Caco-2 (cell line): ENCODE data around the gene SPTBN1. TPM values are rescaled to one million over a fixed set of nuclear protein-coding genes. Genes with fewer than 3 reads are reported as not detected.

Source experiments
- BruUV-seq: library from RNA; stranded (reverse); fragments of 400-500 nt; replicated peaks from 2 replicates; lab custom pipeline; 2021; lab: Mats Ljungman, UMichigan
- CTCF ChIA-PET: fragments of 300-600 bp; sonication (Branson Sonifier 250); formaldehyde crosslinking; loops from one replicate; lab custom pipeline; 2022; ENCODE audit warnings: antibody characterized with exemption; lab: Charles Lee
- POLR2A ChIA-PET: fragments of 300-600 bp; sonication (Branson Sonifier 250); formaldehyde crosslinking; loops from one replicate; lab custom pipeline; 2022; ENCODE audit warnings: antibody characterized with exemption; lab: Charles Lee
- DNase-seq, 2 experiments: peaks; one replicate each; pipeline versions ENCODE4 v3.0.0 to v3.0.0-alpha.2; 2020 to 2022
- H3K27me3 ChIP-seq: replicated peaks from 2 replicates; pipeline ENCODE4 v1.6.0; 2011; ENCODE audit warnings: low read length; ENCODE audit not compliant: control insufficient read depth, insufficient read depth
- H3K36me3 ChIP-seq: 2 replicates; pipeline ENCODE4 v1.5.1; 2011; ENCODE audit warnings: low read length; ENCODE audit not compliant: control insufficient read depth, insufficient read depth
- H3K4me1 ChIP-seq: fragments of 250-450 bp; sonication (Bioruptor Pico); 2 replicates; pipeline ENCODE4 v1.5.1; 2020; ENCODE audit warnings: mild to moderate bottlenecking
- H3K4me3 ChIP-seq: 2 replicates; pipeline ENCODE4 v1.5.1; 2011; ENCODE audit warnings: low read depth, mild to moderate bottlenecking, control low read depth, low read length
- H3K9me3 ChIP-seq: fragments of 250-450 bp; sonication (Bioruptor Pico); 2 replicates; pipeline ENCODE4 v1.5.1; 2020; ENCODE audit warnings: mild to moderate bottlenecking, moderate library complexity
- H3K27ac Mint-ChIP-seq: one replicate; pipeline ENCODE4 v1.8.0; 2022; ENCODE audit warnings: mixed read lengths; ENCODE audit not compliant: unreplicated experiment
- H3K27me3 Mint-ChIP-seq: one replicate; pipeline ENCODE4 v1.8.0; 2022; ENCODE audit warnings: mixed read lengths; ENCODE audit not compliant: insufficient read depth, unreplicated experiment
- H3K36me3 Mint-ChIP-seq: one replicate; pipeline ENCODE4 v1.8.0; 2022; ENCODE audit warnings: mild to moderate bottlenecking, mixed read lengths; ENCODE audit not compliant: insufficient read depth, unreplicated experiment
- H3K4me1 Mint-ChIP-seq: one replicate; pipeline ENCODE4 v1.8.0; 2022; ENCODE audit warnings: low read depth, mixed read lengths; ENCODE audit not compliant: unreplicated experiment
- H3K4me3 Mint-ChIP-seq: one replicate; pipeline ENCODE4 v1.8.0; 2022; ENCODE audit warnings: mild to moderate bottlenecking, moderate library complexity, mixed read lengths; ENCODE audit not compliant: unreplicated experiment
- H3K9me3 Mint-ChIP-seq: one replicate; pipeline ENCODE4 v1.8.0; 2022; ENCODE audit warnings: mixed read lengths; ENCODE audit not compliant: unreplicated experiment
- intact Hi-C: fragments of 100-400 bp; cut with micrococcal nuclease; formaldehyde crosslinking; loops from one replicate; pipeline ENCODE4 v1.10.0; 2022; ENCODE audit not compliant: unreplicated experiment
- total RNA-seq: library from RNA; stranded (reverse); gene quantifications from 2 replicates; pipeline ENCODE4 v1.2.3, GENCODE V29; 2022
- TF ChIP-seq, protein P1 (sequence below), 2 experiments: fragments of 200-600 bp in 1 of 2; IDR thresholded peaks; 1 replicate in 1 of 2; 2 replicates in 1 of 2; pipeline versions ENCODE4 v1.5.1 to v1.8.0; 2011 to 2022; ENCODE audit warnings: antibody characterized with exemption in 1 of 2, control low read depth in 1 of 2, inconsistent platforms in 1 of 2, low read depth in 1 of 2, low read length in 1 of 2, mild to moderate bottlenecking in 1 of 2, moderate library complexity in 1 of 2; ENCODE audit not compliant: insufficient read depth in 1 of 2, severe bottlenecking in 1 of 2, unreplicated experiment in 1 of 2

SPTBN1 gene
- total RNA-seq, 1 experiment from 2014 or later, result 361 TPM

DNA sequence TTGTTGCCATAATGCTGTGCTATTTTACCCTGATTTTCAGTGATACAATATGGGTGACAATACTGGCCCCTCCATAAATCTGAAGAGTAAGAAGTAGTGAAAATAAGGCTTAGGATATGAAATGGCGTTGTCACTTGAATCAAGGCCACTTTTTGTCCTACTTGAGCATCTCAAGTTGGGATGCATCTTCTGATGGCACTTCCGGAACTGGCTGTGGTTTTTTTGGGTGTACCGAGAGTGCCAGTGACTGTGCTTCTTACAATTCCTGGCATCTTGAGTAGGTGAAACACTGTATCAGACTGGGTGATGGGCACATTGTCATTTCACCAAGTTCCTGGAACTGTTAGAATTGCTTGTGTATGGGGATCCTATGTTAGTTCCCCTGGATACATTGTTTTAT lies 214.9 kb downstream of the SPTBN1 start:
- Mint-ChIP-seq H3K4me1 (peaks cover 39% of the 10 kb centered on the region), H3K27me3 (no peaks in the 10 kb centered on the region), H3K9me3 (no peaks in the 10 kb centered on the region), H3K4me3 (peak overlapping the region; percentile 31), H3K27ac (no peak overlapping the region), H3K36me3 (peaks cover 96% of the 10 kb centered on the region)
- intact Hi-C loops, result no loop called here
- DNase-seq, result no peak
- Histone ChIP-seq H3K4me3 (no peak overlapping the region), H3K4me1 (peaks cover 48% of the 10 kb centered on the region), H3K27me3 (no peaks in the 10 kb centered on the region), H3K36me3 (peaks cover 11% of the 10 kb centered on the region), H3K9me3 (no peaks in the 10 kb centered on the region)
- CTCF ChIA-PET, result no interaction called here
- TF ChIP-seq, protein P1, sequence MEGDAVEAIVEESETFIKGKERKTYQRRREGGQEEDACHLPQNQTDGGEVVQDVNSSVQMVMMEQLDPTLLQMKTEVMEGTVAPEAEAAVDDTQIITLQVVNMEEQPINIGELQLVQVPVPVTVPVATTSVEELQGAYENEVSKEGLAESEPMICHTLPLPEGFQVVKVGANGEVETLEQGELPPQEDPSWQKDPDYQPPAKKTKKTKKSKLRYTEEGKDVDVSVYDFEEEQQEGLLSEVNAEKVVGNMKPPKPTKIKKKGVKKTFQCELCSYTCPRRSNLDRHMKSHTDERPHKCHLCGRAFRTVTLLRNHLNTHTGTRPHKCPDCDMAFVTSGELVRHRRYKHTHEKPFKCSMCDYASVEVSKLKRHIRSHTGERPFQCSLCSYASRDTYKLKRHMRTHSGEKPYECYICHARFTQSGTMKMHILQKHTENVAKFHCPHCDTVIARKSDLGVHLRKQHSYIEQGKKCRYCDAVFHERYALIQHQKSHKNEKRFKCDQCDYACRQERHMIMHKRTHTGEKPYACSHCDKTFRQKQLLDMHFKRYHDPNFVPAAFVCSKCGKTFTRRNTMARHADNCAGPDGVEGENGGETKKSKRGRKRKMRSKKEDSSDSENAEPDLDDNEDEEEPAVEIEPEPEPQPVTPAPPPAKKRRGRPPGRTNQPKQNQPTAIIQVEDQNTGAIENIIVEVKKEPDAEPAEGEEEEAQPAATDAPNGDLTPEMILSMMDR (IDR thresholded peaks at IDR 0.05; ENCODE audit: insufficient read depth in 1 of 2, low read depth in 1 of 2, low read length in 1 of 2, severe bottlenecking in 1 of 2, unreplicated experiment in 1 of 2), result no peak
- BruUV-seq, result no TSS peak
- POLR2A ChIA-PET, result no interaction called here

DNA sequence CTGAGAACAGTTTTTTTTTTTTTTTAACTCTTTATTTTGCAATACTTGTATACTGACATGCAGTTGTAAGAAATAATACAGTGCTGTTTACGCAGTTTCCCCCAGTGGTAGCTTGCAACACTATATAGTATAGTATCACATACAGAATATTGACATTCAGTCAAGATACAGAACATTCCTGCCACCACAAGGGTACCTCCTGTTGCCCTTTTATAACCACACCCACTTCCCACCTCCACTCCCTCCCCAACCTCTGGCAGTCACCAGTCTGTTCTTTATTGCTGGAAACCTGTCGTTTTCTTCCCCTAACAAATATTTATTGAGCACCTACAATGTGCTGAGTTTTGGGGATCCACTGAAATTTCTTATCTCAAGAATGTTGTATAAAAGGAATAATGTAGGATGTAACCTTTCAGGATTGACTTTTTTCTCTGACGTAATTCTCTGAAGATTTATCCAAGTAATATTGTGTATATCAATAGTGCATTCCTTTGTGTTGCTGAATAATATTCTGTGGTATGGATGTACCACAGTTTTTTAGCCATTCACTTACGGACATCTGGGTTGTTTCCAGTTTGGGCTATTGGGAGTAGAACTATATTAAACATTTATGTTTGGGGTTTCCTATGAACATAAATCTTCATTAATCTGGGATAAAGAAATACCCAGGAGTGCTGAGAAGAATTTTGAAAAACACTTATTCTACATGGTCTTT lies 215.9 kb downstream of the SPTBN1 start:
- ChIA-PET POLR2A (no interaction called here), CTCF (interaction anchor here (0.5 to 1.6 kb wide), 3 partner anchors 20 to 378 kb away, joined by 3 to 7 read pairs (median 5); partner anchors contain the start of gene RTN4)
- no peak overlapping the region for H3K4me3 ChIP-seq
- Mint-ChIP-seq H3K4me3 (no peak overlapping the region), H3K4me1 (peaks cover 32% of the 10 kb centered on the region), H3K27me3 (no peaks in the 10 kb centered on the region), H3K27ac (peak overlapping the region; percentile 47), H3K9me3 (no peaks in the 10 kb centered on the region), H3K36me3 (peaks cover 95% of the 10 kb centered on the region)
- H3K27me3 ChIP-seq, result no peaks in the 10 kb centered on the region
- DNase-seq, result no peak
- H3K36me3 ChIP-seq, result peaks cover 11% of the 10 kb centered on the region
- no peaks in the 10 kb centered on the region for H3K9me3 ChIP-seq
- no TSS peak for BruUV-seq
- TF ChIP-seq, protein P1 (IDR thresholded peaks at IDR 0.05; ENCODE audit: insufficient read depth in 1 of 2, low read depth in 1 of 2, low read length in 1 of 2, severe bottlenecking in 1 of 2, unreplicated experiment in 1 of 2), result no peak
- intact Hi-C loops, result no loop called here
- peaks cover 41% of the 10 kb centered on the region for H3K4me1 ChIP-seq

DNA sequence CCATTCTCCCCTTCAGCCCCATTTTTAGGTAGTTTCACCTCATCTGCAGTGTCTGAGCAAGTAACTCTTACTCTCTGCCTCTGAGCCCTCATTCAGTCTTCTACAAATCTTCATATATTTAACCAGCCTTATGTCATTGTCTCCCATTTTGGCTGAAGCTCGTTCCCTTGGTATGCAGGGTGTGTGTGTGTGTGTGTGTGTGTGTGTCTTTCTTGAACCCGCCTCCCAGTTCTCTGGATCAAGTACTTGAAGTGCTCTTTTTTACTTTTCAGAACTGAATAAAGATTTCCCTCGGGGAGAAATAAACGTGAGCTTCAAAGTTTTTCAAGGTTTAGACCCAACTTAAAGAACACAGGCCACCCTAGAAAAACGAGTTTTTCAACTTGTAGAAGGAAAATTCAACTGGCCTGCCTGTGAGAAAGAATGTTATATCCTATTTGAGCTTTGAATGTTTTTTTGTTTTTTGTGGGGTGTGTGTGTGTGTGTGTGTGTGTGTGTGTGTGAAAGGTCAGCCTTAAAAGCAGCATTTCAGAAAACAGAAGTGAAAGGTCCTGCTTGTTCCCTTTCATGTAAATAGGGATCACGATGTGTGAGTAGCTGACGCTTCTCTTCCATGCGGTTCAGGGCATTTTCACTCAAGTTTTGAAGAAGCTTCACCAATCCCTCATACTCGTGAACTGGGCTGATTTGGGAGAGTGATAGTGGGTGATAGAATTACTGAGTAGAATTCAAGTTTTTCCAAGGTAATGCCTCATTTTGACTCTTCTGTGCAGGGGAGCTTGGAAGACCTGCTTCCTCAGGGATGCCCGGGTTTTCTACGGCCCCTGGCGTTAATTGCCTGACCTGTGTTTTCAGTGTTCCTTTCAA lies 216.7 kb downstream of the SPTBN1 start:
- peaks cover 95% of the 10 kb centered on the region for H3K36me3 Mint-ChIP-seq
- Histone ChIP-seq H3K36me3 (peaks cover 9% of the 10 kb centered on the region; the same call in 1 of the 2 replicates), H3K4me3 (no peak overlapping the region), H3K4me1 (peaks cover 41% of the 10 kb centered on the region), H3K27me3 (no peaks in the 10 kb centered on the region), H3K9me3 (no peaks in the 10 kb centered on the region)
- intact Hi-C loops, result no loop called here
- H3K27ac Mint-ChIP-seq, result peak overlapping the region; percentile 47
- no peaks in the 10 kb centered on the region for H3K9me3 Mint-ChIP-seq
- TF ChIP-seq, protein P1 (IDR thresholded peaks at IDR 0.05; ENCODE audit: insufficient read depth in 1 of 2, low read depth in 1 of 2, low read length in 1 of 2, severe bottlenecking in 1 of 2, unreplicated experiment in 1 of 2), result no peak
- H3K4me1 Mint-ChIP-seq, result peaks cover 32% of the 10 kb centered on the region
- BruUV-seq, result no TSS peak
- H3K27me3 Mint-ChIP-seq, result no peaks in the 10 kb centered on the region
- ChIA-PET CTCF (interaction anchor here (0.5 to 1.6 kb wide), 4 partner anchors 19 to 846 kb away, joined by 3 to 7 read pairs (median 4); partner anchors contain the start of gene RTN4), POLR2A (interaction anchor here (1.4 kb wide), 1 partner anchor 19 kb away, joined by 6 read pairs; no protein-coding TSS in a partner anchor)
- no peak for DNase-seq
- H3K4me3 Mint-ChIP-seq, result peak overlapping the region; percentile 40
